ENCODE data around the gene KLF4.

KLF4 gene

GRCh38 chr9:107447834-107448233 is 41.7 kb downstream of the KLF4 start:
- DNase-seq (ENCODE audit: low read depth): no peak

DNA sequence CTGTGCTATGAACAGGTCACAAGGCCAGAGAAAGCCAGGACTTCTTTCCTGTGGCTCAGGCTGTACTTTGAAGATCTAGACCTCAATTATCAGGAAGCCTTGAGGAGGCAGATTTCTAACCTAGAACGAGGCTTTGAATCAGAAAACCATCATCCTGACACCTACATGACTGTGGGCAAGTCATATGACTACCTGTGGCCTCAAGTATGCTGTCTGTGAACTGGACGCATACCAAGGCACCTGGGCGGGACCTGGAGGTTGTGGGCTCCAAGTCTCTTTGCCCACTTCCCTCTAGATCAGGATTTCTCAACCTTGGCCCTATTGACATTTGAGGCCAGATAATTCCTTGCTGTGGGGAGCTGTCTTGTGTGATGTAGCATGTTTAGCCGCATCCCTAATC is 42.5 kb downstream of the KLF4 start:
- no peak for DNase-seq (ENCODE audit: low read depth)

DNA sequence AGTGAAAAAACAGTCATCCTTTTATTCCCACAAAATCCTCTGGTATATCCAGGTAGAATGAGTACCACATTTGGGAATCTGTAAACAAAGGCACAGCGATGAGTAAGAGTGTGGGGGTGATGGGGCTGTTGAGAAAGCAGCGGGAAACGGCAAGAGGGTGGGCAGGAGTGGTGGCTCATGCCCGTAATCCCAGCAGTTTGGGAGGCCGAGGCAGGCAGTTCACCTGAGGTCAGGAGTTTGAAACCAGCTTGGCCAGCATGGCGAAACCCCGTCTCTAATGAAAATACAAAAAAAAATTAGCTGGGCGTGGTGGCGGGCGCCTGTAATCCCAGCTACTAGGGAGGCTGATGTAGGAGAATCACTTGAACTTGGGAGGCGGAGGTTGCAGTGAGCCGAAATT is 43.1 kb downstream of the KLF4 start:
- no peak for DNase-seq (ENCODE audit: low read depth)

- no peak for DNase-seq (ENCODE audit: low read depth)
Observed at GRCh38 chr9:107443786-107444185, 45.8 kb downstream of the KLF4 start.

DNA sequence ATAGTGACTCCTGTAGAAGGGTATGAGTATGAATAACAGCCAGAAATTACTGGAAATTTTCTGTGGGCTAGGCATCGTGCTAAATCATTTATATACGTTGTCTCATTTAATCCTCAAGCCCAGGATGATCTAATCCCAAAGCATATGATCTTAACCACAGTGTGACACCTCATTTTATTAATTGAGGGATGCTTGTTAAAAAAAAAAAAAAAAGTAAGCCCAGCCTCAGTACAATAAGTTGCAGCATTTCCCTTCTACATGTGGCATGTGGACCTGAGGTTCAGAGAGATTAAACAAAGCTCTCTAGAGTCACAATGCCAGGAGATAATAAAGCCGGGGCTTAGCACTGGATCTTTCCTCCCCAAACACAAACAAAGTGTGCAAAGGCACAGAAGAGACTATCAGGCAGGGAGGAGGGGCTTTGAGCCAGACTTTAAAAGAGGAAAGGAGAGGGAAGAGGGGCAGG is 49.5 kb downstream of the KLF4 start:
- DNase-seq (ENCODE audit: low read depth): no peak

GRCh38 chr9:107438211-107439031 is 51.1 kb downstream of the KLF4 start:
- DNase-seq (ENCODE audit: low read depth): no peak

DNA sequence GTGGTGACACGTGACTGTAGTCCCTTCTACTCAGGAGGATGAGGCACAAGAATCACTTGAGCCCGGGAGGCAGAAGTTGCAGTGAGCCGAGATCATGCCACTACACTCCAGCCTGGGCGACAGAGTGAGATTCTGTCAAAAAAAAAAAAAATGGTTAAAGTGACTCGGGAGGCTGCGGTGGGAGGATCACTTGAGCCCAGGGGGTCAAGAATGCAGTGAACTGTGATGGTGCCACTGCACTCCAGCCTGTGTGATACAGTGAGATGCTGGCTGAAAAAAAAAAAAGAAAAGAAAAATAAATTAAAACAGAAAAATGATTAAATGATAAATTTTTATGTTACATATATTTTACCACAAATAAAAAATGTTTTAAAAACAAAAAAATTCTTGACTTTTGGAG is 51.9 kb downstream of the KLF4 start:
- DNase-seq (ENCODE audit: low read depth): no peak

GRCh38 chr9:107435415-107435814 is 54.2 kb downstream of the KLF4 start:
- DNase-seq (ENCODE audit: low read depth): no peak
